A673 (cell line): ENCODE data around the gene PINLYP. TPM values are rescaled to one million over a fixed set of nuclear protein-coding genes. Genes with fewer than 3 reads are reported as not detected.

Experiments
- BruUV-seq: library from RNA; stranded (reverse); fragments of 400-500 nt; replicated peaks from 2 replicates; lab custom pipeline; 2021; lab: Mats Ljungman, UMichigan
- CTCF ChIA-PET: fragments of 300-600 bp; sonication (Branson Sonifier 250); formaldehyde crosslinking; loops from one replicate; lab custom pipeline; 2022; ENCODE audit warnings: antibody characterized with exemption; lab: Charles Lee
- POLR2A ChIA-PET: fragments of 300-600 bp; sonication (Branson Sonifier 250); formaldehyde crosslinking; loops from one replicate; lab custom pipeline; 2022; ENCODE audit warnings: antibody characterized with exemption; ENCODE audit not compliant: low non-redundant PET; lab: Charles Lee
- DNase-seq: peaks from one replicate; pipeline ENCODE4 v3.0.0-alpha.2; 2015; ENCODE audit warnings: low spot score
- H3K27ac ChIP-seq: fragments of 200-600 bp; sonication (generic); 2 replicates; pipeline ENCODE4 v1.5.1; 2016; ENCODE audit warnings: mixed run types, low read depth, mild to moderate bottlenecking, mixed read lengths, antibody characterized with exemption, low read length; ENCODE audit not compliant: poor library complexity, severe bottlenecking
- H3K27me3 ChIP-seq: fragments of 200-600 bp; sonication (generic); replicated peaks from 2 replicates; pipeline ENCODE4 v1.6.1; 2017; ENCODE audit warnings: mixed run types, low read depth, mild to moderate bottlenecking, mixed read lengths, antibody characterized with exemption, low read length; ENCODE audit not compliant: insufficient read depth, poor library complexity
- H3K36me3 ChIP-seq: fragments of 200-600 bp; sonication (generic); 2 replicates; pipeline ENCODE4 v1.6.1; 2016; ENCODE audit warnings: mixed run types, mild to moderate bottlenecking, mixed read lengths, antibody characterized with exemption, low read length; ENCODE audit not compliant: insufficient read depth, poor library complexity, severe bottlenecking
- H3K4me1 ChIP-seq: fragments of 200-600 bp; sonication (generic); 2 replicates; pipeline ENCODE4 v1.6.1; 2017; ENCODE audit warnings: mixed run types, mild to moderate bottlenecking, mixed read lengths, antibody characterized with exemption, low read length; ENCODE audit not compliant: insufficient read depth, poor library complexity, severe bottlenecking
- H3K4me3 ChIP-seq: fragments of 200-600 bp; sonication (generic); 2 replicates; pipeline ENCODE4 v1.5.1; 2016; ENCODE audit warnings: low read depth, mixed run types, mild to moderate bottlenecking, mixed read lengths, low read length; ENCODE audit not compliant: poor library complexity, severe bottlenecking
- H3K9me3 ChIP-seq: fragments of 200-600 bp; sonication (generic); 2 replicates; pipeline ENCODE4 v1.6.1; 2016; ENCODE audit warnings: mixed run types, low read depth, mild to moderate bottlenecking, mixed read lengths, antibody characterized with exemption, low read length; ENCODE audit not compliant: poor library complexity, severe bottlenecking
- EZH2 ChIP-seq: fragments of 200-600 bp; sonication (generic); IDR thresholded peaks from 2 replicates; pipeline ENCODE4 v1.6.1; 2017; ENCODE audit warnings: borderline replicate concordance, low read depth, mild to moderate bottlenecking, mixed read lengths, antibody characterized with exemption, low read length; ENCODE audit not compliant: poor library complexity, severe bottlenecking
- intact Hi-C: fragments of 100-400 bp; cut with micrococcal nuclease; formaldehyde crosslinking; loops from one replicate; pipeline ENCODE4 v1.10.0; 2022; ENCODE audit not compliant: unreplicated experiment
- total RNA-seq: library from RNA; stranded (reverse); gene quantifications from 2 replicates; pipeline ENCODE4 v1.2.3, GENCODE V29; 2021
- TF ChIP-seq, protein P1 (sequence below): fragments of 300-800, 200-600 bp; sonication (generic); conservative IDR thresholded peaks from 2 replicates; pipeline ENCODE4 v1.5.1; 2017; ENCODE audit warnings: low read depth, mild to moderate bottlenecking, antibody characterized with exemption, low read length, moderate library complexity, mixed read lengths

The PINLYP gene
- total RNA-seq, 1 experiment from 2014 or later, result 14.3 TPM

DNA sequence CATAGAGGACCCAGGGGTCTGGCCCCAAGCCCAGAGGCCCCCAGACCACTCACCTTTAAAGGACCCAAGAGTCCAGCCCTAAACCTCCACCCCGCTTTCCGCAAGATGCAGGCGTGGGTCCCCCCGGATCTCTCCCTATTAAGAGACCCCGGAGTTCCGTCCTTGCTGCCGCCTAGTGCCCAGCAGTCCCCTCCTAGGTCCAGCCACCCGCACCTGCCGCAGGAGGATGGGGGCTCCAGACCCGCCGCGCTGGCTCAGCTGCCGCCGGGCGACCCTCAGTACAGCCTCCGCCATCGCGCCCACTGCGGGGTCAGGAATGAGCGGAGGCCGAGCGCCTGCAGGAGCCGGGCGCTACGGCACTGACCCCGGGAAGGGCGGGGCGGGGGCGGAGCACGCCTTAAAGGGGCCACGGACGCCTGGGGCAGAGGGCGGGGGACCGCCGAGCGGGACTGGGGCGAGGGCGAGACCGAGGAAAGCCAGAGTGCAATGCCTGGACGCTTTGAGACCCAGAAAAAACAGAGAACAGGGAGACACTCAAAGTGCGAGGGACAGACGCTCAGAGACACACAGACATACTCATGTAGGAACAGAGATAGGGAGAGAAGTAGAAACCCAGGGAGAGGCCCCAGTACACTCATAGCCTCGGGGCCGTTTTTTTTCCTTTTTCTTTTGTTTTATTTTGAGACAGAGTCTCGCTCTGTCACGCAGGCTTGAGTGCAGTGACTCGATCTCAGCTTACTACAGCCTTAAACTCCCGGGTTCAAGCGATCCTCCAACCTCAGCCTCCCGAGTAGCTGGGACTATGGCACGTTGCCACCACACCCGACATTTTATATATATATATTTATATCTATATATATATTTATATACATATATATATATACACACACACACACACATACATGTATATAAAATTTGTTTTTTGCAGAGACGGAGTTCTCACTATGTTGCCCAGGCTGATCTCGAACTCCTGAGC lies 48.4 kb upstream of the PINLYP start, which contains the start of gene ETHE1:
TSS of gene ETHE1 (minus strand) at position 318 of the 976 bp plus-strand sequence. CDS start at position 294, 24 bp downstream.
- H3K4me3 ChIP-seq, result peak within 1 kb of the TSS; percentile 91
- no peaks in the 10 kb centered on the region for H3K9me3 ChIP-seq
- POLR2A ChIA-PET, result interaction anchor here (0.6 to 1.0 kb wide), 2 partner anchors 44 to 80 kb away, joined by 3 read pairs; no protein-coding TSS in a partner anchor
- peaks cover 8% of the 10 kb centered on the region for H3K4me1 ChIP-seq
- peak within 1 kb of the TSS; percentile 52 for H3K27ac ChIP-seq
- no peaks in the 10 kb centered on the region for H3K36me3 ChIP-seq
- no TSS peak for BruUV-seq
- intact Hi-C loops, result no loop called here
- no peaks in the 10 kb centered on the region for H3K27me3 ChIP-seq
- CTCF ChIA-PET, result interaction anchor here (0.7 kb wide), 1 partner anchor 15 kb away, joined by 16 read pairs; no protein-coding TSS in a partner anchor
- TF ChIP-seq, protein P1, sequence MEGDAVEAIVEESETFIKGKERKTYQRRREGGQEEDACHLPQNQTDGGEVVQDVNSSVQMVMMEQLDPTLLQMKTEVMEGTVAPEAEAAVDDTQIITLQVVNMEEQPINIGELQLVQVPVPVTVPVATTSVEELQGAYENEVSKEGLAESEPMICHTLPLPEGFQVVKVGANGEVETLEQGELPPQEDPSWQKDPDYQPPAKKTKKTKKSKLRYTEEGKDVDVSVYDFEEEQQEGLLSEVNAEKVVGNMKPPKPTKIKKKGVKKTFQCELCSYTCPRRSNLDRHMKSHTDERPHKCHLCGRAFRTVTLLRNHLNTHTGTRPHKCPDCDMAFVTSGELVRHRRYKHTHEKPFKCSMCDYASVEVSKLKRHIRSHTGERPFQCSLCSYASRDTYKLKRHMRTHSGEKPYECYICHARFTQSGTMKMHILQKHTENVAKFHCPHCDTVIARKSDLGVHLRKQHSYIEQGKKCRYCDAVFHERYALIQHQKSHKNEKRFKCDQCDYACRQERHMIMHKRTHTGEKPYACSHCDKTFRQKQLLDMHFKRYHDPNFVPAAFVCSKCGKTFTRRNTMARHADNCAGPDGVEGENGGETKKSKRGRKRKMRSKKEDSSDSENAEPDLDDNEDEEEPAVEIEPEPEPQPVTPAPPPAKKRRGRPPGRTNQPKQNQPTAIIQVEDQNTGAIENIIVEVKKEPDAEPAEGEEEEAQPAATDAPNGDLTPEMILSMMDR, result 0 out of 2 replicates have a peak, but pooled peaks have one; percentile 14
- TF ChIP-seq EZH2, result no peak
- DNase-seq, result peak; percentile 61

DNA sequence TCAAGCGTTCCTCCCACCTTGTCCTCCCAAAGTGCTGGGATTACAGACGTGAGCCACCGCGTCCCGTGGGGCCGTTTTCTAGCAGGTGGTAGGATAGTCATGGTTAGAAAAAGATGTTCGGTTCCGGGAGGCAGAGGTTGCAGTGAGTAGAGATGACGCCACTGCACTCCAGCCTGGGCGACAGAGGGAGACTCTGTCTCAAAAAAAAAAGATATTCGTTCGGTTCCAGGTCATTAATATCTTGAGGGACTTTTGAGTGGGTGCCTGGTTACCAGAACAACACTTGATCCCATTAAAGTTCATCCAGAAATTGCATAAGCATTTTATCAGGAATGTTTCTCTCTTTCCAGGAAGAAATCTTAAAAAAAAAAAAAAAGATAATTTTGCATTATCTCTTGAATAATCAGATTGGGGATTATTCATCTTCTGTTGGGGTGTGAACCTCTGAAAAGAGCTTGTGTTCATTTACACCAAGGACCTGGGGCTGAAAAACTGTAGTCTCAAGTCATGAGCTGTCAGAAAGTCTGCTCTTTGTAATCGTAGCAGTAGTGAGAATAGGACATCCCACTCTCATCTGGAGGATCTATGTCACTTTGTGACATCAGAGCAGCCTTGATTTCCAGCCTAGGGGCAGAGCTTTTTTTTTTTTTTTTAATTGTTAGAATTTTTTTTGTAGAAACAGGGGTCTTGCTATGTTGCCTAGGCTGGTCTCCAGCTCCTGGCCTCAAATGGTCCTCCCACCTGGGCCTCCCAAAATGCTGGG lies 47.6 kb upstream of the PINLYP start:
- no TSS peak for BruUV-seq
- ChIA-PET CTCF (interaction anchor here (0.7 to 1.0 kb wide), 5 partner anchors 9 to 208 kb away, joined by 3 to 16 read pairs (median 4); no protein-coding TSS in a partner anchor), POLR2A (interaction anchor here (0.6 kb wide), 1 partner anchor 45 kb away, joined by 3 read pairs; no protein-coding TSS in a partner anchor)
- no peaks in the 10 kb centered on the region for H3K27me3 ChIP-seq
- H3K9me3 ChIP-seq, result no peaks in the 10 kb centered on the region
- peak; percentile 39 for DNase-seq
- no peak for TF ChIP-seq EZH2
- TF ChIP-seq, protein P1, result peak; percentile 28; the same call in 1 of the 2 replicates
- H3K4me3 ChIP-seq, result peak overlapping the region; percentile 91
- intact Hi-C loops, result no loop called here
- H3K4me1 ChIP-seq, result peaks cover 14% of the 10 kb centered on the region
- H3K36me3 ChIP-seq, result no peaks in the 10 kb centered on the region
- H3K27ac ChIP-seq, result peak overlapping the region; percentile 35

DNA sequence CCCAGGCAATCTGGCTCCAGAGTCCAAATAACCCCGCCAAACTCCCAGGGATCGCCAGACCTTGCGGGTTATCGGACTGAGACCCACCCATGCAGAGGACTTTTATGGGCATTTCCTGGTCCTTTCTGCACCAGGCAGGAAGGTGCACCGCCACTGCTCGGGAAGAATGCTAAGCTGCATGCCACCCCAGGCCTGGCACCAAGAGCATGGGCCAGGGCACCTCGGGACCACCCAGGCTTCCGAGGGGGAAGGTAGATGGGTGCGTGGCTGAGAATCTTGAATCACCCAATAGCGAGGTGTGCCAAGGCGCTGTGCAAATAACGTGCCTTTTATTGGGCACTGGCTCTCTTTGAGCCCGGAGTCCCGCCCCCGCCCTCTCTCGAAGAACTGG lies 43.0 kb upstream of the PINLYP start:
- intact Hi-C loops, result loop anchor here (2.0 to 10.0 kb wide), 2 partner anchors 64 to 132 kb away; partner anchors contain the start of genes IRGQ and ZNF576
- no peak for DNase-seq
- no peaks in the 10 kb centered on the region for H3K36me3 ChIP-seq
- peak overlapping the region; percentile 63 for H3K4me3 ChIP-seq
- no TSS peak for BruUV-seq
- CTCF ChIA-PET, result interaction anchor here (1.7 kb wide), 1 partner anchor 13 kb away, joined by 7 read pairs; no protein-coding TSS in a partner anchor
- H3K4me1 ChIP-seq, result peaks cover 20% of the 10 kb centered on the region
- TF ChIP-seq, protein P1, result no peak
- TF ChIP-seq EZH2, result no peak
- H3K27me3 ChIP-seq, result no peaks in the 10 kb centered on the region
- no peaks in the 10 kb centered on the region for H3K9me3 ChIP-seq
- POLR2A ChIA-PET, result interaction anchor here (0.5 kb wide), 1 partner anchor 25 kb away, joined by 3 read pairs; no protein-coding TSS in a partner anchor
- peak overlapping the region; percentile 86 for H3K27ac ChIP-seq
